Measurements from ENCODE around the gene CD300LF. TPM values are rescaled to one million over a fixed set of nuclear protein-coding genes. Genes with fewer than 3 reads are reported as not detected.

CD300LF gene
- polyA plus RNA-seq, 4 donors: 0.22 to 0.44 (median 0.36) TPM

GRCh38 chr17:74730491-74731346 is 18.0 kb upstream of the CD300LF start:
- no peak for DNase-seq (ENCODE audit: low read depth in 4 of 4, low spot score in 2 of 4)

GRCh38 chr17:74729866-74730265 is 17.1 kb upstream of the CD300LF start:
- DNase-seq (ENCODE audit: low read depth in 4 of 4, low spot score in 2 of 4): no peak

- DNase-seq (ENCODE audit: low read depth in 4 of 4, low spot score in 2 of 4): no peak
Observed at GRCh38 chr17:74729368-74729767, 16.6 kb upstream of the CD300LF start.

- DNase-seq (ENCODE audit: low read depth in 4 of 4, low spot score in 2 of 4): no peak
Observed at GRCh38 chr17:74728702-74729075, 16.0 kb upstream of the CD300LF start.

- DNase-seq (ENCODE audit: low read depth in 4 of 4, low spot score in 2 of 4): no peak
Observed at GRCh38 chr17:74728033-74728701, 15.4 kb upstream of the CD300LF start.

- no peak for DNase-seq (ENCODE audit: low read depth in 4 of 4, low spot score in 2 of 4)
Observed at GRCh38 chr17:74725111-74725510, 12.4 kb upstream of the CD300LF start.

- no peak for DNase-seq (ENCODE audit: low read depth in 4 of 4, low spot score in 2 of 4)
Observed at GRCh38 chr17:74723891-74724290, 11.2 kb upstream of the CD300LF start.

GRCh38 chr17:74722782-74723181 is 10.1 kb upstream of the CD300LF start:
- DNase-seq (ENCODE audit: low read depth in 4 of 4, low spot score in 2 of 4): no peak

GRCh38 chr17:74720506-74720905 is 7.8 kb upstream of the CD300LF start:
- DNase-seq (ENCODE audit: low read depth in 4 of 4, low spot score in 2 of 4): no peak

- no peak for DNase-seq (ENCODE audit: low read depth in 4 of 4, low spot score in 2 of 4)
Observed at GRCh38 chr17:74715144-74715543, 2.4 kb upstream of the CD300LF start.

- no peak for DNase-seq (ENCODE audit: low read depth in 4 of 4, low spot score in 2 of 4)
Observed at GRCh38 chr17:74713171-74713755, 540 bp upstream of the CD300LF start.

- DNase-seq (ENCODE audit: low read depth in 4 of 4, low spot score in 2 of 4): no peak
Observed at GRCh38 chr17:74712301-74712700, 422 bp downstream of the CD300LF start.

- DNase-seq (ENCODE audit: low read depth in 4 of 4, low spot score in 2 of 4): no peak
Observed at GRCh38 chr17:74711058-74711824, 1.5 kb downstream of the CD300LF start.

- DNase-seq (ENCODE audit: low read depth in 4 of 4, low spot score in 2 of 4): no peak
Observed at GRCh38 chr17:74704544-74704943, 8.2 kb downstream of the CD300LF start.

GRCh38 chr17:74703311-74703710 is 9.4 kb downstream of the CD300LF start:
- no peak for DNase-seq (ENCODE audit: low read depth in 4 of 4, low spot score in 2 of 4)

GRCh38 chr17:74702116-74702871 is 10.4 kb downstream of the CD300LF start:
- no peak for DNase-seq (ENCODE audit: low read depth in 4 of 4, low spot score in 2 of 4)

GRCh38 chr17:74699236-74699635 is 13.5 kb downstream of the CD300LF start:
- DNase-seq (ENCODE audit: low read depth in 4 of 4, low spot score in 2 of 4): no peak

GRCh38 chr17:74698069-74698468 is 14.7 kb downstream of the CD300LF start:
- no peak for DNase-seq (ENCODE audit: low read depth in 4 of 4, low spot score in 2 of 4)

- no peak for DNase-seq (ENCODE audit: low read depth in 4 of 4, low spot score in 2 of 4)
Observed at GRCh38 chr17:74697515-74697914, 15.2 kb downstream of the CD300LF start.

GRCh38 chr17:74695629-74696028 is 17.1 kb downstream of the CD300LF start:
- DNase-seq (ENCODE audit: low read depth in 4 of 4, low spot score in 2 of 4): no peak
